Measurements from ENCODE around the gene IGFALS. TPM values are rescaled to one million over a fixed set of nuclear protein-coding genes. Genes with fewer than 3 reads are reported as not detected.

The IGFALS gene
- total and polyA plus RNA-seq, 2 experiments from 2014 or later: 0.16 TPM; not detected in 1

GRCh38 chr16:1791943-1792812 lies 1.3 kb downstream of the IGFALS start:
- Mint-ChIP-seq H3K4me1 (no peaks in the 10 kb centered on the region), H3K4me3 (no peak overlapping the region), H3K27ac (no peak overlapping the region), H3K9me3 (peaks cover 11% of the 10 kb centered on the region), H3K27me3 (ENCODE audit: insufficient read depth, low read depth, poor library complexity) (no peaks in the 10 kb centered on the region), H3K36me3 (ENCODE audit: low read depth) (peaks cover 17% of the 10 kb centered on the region)
- H3K9me2 ChIP-seq (ENCODE audit: insufficient read depth): no peaks in the 10 kb centered on the region
- TF ChIP-seq JUNB (IDR thresholded peaks at IDR 0.05; ENCODE audit: unreplicated experiment) (no peak), ZNF114 (CRISPR knock-in tag; IDR thresholded peaks at IDR 0.05) (no peak), CREB1 (CRISPR knock-in tag; IDR thresholded peaks at IDR 0.05; ENCODE audit: low read depth) (no peak), ZNF331 (CRISPR knock-in tag; IDR thresholded peaks at IDR 0.05; ENCODE audit: low read depth) (no peak), CTCF (conservative IDR thresholded peaks at IDR 0.05; ENCODE audit: low read depth in 2 of 2) (no peak), EZH2phosphoT487 (IDR thresholded peaks at IDR 0.05; ENCODE audit: unreplicated experiment) (no peak), STAT1 (IDR thresholded peaks at IDR 0.05; ENCODE audit: unreplicated experiment) (no peak), EZH2 (IDR thresholded peaks at IDR 0.05; ENCODE audit: low read depth, unreplicated experiment) (no peak), POLR2AphosphoS5 (IDR thresholded peaks at IDR 0.05; ENCODE audit: low read depth) (no peak), ZNF462 (CRISPR knock-in tag; IDR thresholded peaks at IDR 0.05) (no peak), NANOG (IDR thresholded peaks at IDR 0.05; ENCODE audit: borderline replicate concordance) (no peak), REST (IDR thresholded peaks at IDR 0.05; ENCODE audit: unreplicated experiment) (no peak)
- TF ChIP-seq, protein P1, sequence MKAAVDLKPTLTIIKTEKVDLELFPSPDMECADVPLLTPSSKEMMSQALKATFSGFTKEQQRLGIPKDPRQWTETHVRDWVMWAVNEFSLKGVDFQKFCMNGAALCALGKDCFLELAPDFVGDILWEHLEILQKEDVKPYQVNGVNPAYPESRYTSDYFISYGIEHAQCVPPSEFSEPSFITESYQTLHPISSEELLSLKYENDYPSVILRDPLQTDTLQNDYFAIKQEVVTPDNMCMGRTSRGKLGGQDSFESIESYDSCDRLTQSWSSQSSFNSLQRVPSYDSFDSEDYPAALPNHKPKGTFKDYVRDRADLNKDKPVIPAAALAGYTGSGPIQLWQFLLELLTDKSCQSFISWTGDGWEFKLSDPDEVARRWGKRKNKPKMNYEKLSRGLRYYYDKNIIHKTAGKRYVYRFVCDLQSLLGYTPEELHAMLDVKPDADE (IDR thresholded peaks at IDR 0.05): no peak
- H3K4me2 ChIP-seq: no peak overlapping the region
- no peaks in the 10 kb centered on the region for H4K20me1 ChIP-seq (replicated peaks; ENCODE audit: insufficient read depth)
- H3K27me3 ChIP-seq (ENCODE audit: insufficient read depth): no peaks in the 10 kb centered on the region
- H3K79me2 ChIP-seq (replicated peaks; ENCODE audit: insufficient read depth): no peaks in the 10 kb centered on the region
- DNase-seq (ENCODE audit: low spot score) (no peak), ATAC-seq (no peak)
- no peaks in the 10 kb centered on the region for H3K36me3 ChIP-seq (ENCODE audit: insufficient read depth)
- H3K27ac ChIP-seq (ENCODE audit: low read depth): no peak overlapping the region
- no peaks in the 10 kb centered on the region for H3F3A ChIP-seq (replicated peaks; ENCODE audit: low read depth)
- H3K4me1 ChIP-seq (ENCODE audit: insufficient read depth): no peaks in the 10 kb centered on the region
- H3K4me3 ChIP-seq: no peak overlapping the region
- no peak overlapping the region for H2AFZ ChIP-seq

Data from GM23338 (cell line).